Fibroblast of mammary gland (primary cell): Measurements from ENCODE around the gene BTAF1.

ENCODE experiments used
- DNase-seq: peaks from one replicate; pipeline ENCODE4 v3.0.0-alpha.2; 2010; ENCODE audit warnings: low read depth
- H3K4me3 ChIP-seq: 2 replicates; pipeline ENCODE4 v1.5.1; 2011; ENCODE audit warnings: low read depth, mild to moderate bottlenecking, low read length, moderate library complexity; ENCODE audit not compliant: control insufficient read depth
- CTCF ChIP-seq: conservative IDR thresholded peaks from 2 replicates; pipeline ENCODE4 v1.5.1; 2011; ENCODE audit warnings: low read depth, low read length, inconsistent platforms; ENCODE audit not compliant: control insufficient read depth, insufficient read depth

Gene BTAF1

GRCh38 chr10:91977491-91977890, 53.9 kb downstream of the BTAF1 start:
- DNase-seq, result no peak
- no peak for TF ChIP-seq CTCF
- H3K4me3 ChIP-seq, result no peak overlapping the region

- DNase-seq, result no peak
- no peak overlapping the region for H3K4me3 ChIP-seq
- no peak for TF ChIP-seq CTCF
These were observed 55.0 kb downstream of the BTAF1 start for GRCh38 chr10:91978585-91978984.

GRCh38 chr10:91980319-91980718, 56.7 kb downstream of the BTAF1 start:
- DNase-seq, result no peak
- no peak for TF ChIP-seq CTCF

GRCh38 chr10:91983416-91983815, 59.8 kb downstream of the BTAF1 start:
- no peak overlapping the region for H3K4me3 ChIP-seq
- DNase-seq, result no peak
- TF ChIP-seq CTCF, result no peak

More at GRCh38 chr10:91980319-91980718, 56.7 kb downstream of the BTAF1 start:
- no peak overlapping the region for H3K4me3 ChIP-seq

- DNase-seq, result no peak
- no peak overlapping the region for H3K4me3 ChIP-seq
- no peak for TF ChIP-seq CTCF
These were observed 63.9 kb downstream of the BTAF1 start for GRCh38 chr10:91987397-91988037.

DNA sequence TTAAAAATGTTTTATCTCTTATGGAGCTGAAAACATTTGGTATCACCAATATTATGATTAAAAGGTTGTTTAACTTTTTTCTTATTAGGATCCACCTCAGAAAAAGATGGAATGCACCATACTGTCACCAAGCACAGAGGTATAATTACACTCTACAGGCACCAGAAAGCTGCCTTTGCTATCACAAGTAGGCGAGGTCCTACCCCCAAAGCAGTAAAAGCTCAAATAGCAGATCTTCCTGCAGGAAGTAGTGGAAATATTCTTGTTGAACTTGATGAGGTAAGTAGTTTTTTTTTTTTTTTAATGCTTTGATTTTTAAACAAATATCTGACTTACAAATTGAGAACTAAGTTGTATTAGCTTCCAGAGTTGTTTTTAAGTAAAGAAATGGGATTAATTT, 68.5 kb downstream of the BTAF1 start:
- no peak for TF ChIP-seq CTCF
- no peak for DNase-seq
- H3K4me3 ChIP-seq, result no peak overlapping the region

DNA sequence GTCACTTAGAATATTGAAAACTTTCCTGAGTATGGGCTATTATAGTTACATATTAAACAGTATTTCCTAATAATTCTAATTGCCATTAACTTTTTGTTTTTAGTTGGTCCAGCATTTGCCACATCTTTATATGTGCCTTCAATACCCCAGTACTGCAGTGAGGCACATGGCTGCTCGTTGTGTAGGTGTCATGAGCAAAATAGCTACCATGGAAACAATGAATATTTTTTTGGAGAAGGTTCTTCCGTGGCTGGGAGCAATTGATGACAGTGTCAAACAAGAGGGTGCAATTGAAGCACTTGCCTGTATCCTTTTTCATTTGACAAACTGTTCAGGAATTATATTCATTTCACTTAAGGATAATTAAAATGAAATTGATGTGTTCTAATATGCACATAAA, 72.7 kb downstream of the BTAF1 start:
- no peak for DNase-seq
- no peak for TF ChIP-seq CTCF
- no peak overlapping the region for H3K4me3 ChIP-seq
